Pulmonary artery endothelial cell (primary cell): Measurements from ENCODE around the gene HOXB3. TPM values are rescaled to one million over a fixed set of nuclear protein-coding genes. Genes with fewer than 3 reads are reported as not detected.
"Not testable (repeated sequence)": the region's sequence is repeated elsewhere in the genome, so short reads cannot be mapped to it uniquely, and the experiment has no call there.

Experiments
- DNase-seq: peaks from one replicate; pipeline ENCODE4 v3.0.0-alpha.2; 2011; ENCODE audit warnings: low read depth, low spot score
- total RNA-seq: library from RNA; depleted of rRNA; stranded (reverse); fragments of >200 nt; gene quantifications from 2 replicates; pipeline ENCODE4 v1.2.3, GENCODE V29; 2014

Gene HOXB3
- total RNA-seq, 1 donor from 2014 or later = 6.9 TPM

DNA sequence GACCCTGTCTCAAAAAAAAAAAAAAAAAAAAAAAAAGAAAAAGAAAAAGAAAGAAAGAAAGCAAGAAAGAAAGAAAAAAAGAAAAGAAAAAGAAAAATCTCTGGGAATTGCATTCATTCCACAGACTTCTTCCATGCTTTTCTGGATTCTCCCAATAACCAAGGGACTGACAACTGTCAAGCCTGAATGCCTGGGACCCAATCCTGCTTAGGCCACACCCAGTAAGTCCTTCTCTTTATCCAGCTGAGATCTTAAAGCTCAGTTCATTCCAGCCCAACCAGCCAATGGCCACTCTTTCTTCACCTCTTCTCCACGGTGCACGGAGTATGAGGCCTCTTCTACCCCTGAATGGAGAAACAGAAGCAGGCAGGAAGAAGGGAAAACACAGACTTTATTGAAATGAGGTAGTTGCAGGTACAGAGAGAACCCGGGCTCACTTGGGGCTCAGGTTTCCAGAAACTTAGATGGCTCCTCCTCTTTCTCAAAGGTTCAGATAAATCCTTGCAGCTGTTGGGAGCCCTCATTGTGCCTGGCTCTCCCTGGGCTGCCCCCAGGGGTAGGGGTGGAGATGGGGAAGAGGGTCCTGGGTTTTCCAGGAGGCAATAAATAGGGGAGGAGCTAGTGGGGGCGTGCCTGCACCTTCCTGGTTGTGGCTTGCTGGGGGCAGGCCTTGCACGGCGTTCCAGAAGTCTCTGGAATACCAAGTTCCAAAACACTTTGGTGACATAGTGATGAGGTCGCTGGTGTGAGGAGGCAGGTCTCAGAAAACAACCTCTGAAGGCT is 61.7 kb downstream of the HOXB3 start:
- DNase-seq = no peak

DNA sequence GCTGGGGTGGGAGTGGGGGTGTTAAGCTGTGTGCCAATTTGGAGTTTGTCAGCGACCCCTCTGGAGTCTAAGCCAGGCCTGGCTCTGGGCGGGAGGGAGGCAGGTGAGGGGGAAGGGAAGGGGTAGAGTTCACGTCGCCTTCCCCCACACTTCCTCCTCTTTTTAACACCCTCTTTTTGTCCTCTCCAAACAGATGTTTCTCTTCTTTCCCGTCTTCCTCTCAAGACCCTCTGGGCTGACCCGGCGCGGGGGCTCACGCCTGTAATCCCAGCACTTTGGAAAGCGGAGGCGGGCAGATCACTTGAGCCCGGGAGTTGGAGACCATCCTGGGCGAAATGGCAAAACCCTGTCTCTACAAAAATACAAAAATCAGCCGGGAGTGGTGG is 62.5 kb downstream of the HOXB3 start:
- no peak for DNase-seq

DNA sequence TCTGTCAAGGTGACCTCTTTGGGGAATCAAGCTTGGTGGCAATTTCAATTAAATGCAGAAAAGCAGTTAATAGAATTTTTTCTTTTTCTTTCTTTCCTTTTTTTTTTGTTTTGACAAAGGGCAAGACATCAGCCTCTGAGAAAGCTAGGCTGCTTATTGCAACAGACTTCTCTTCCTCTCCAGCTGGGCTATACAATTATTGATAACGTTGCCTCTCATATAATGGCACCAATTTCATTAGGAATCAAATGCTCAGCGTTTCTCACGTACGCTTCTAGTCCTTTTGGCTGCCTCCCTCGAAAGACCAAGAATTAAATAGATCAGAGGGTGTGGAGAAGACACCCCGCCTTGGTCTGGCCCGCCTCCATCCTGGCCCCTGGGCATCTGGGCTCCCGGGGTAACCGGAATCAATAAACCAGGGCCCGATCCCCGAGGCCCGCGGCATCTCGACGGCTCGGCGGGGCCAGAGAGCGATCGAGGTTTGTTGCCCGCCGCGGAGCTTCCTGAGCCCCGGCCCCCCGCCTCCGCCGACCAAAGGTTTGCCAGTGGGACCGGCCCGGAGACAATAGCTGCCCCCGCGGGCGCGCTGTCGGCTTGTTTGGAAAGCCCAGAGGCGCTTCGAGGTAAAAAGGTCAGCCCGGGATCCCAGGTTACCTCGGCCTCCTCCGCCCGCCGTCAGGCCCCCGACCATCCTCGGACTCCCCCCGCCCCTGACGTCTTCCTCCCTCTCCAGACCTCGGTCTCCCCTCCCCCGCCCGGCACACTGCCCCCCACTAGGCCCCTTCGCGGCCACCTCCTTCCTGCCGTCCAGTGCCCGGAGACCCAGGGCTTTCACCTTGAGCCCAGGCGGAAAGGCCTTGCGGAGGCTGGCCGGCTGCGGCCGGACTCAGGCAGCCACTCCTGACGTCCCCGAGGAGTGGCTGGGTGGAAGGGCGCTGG is 63.2 kb downstream of the HOXB3 start:
- DNase-seq = no peak

DNA sequence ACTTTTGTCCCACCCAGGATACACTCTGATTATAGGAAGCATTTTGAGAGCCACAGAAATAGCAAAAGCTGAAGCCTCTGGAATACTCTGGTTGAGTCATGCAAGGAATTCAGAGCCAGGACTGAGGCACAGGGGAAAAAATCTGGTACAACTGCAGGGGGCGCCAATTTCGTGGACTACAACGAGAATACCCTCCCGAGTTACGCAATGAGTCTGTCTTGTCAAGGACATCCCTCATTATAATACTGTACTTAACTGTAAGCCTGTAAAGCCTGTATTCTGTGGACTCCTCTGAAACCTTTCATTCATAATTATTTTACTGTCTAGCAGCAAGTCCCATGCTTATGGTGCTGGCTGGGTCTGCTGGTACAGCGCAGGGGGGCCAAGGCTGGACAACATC is 67.0 kb downstream of the HOXB3 start:
- DNase-seq = no peak

DNA sequence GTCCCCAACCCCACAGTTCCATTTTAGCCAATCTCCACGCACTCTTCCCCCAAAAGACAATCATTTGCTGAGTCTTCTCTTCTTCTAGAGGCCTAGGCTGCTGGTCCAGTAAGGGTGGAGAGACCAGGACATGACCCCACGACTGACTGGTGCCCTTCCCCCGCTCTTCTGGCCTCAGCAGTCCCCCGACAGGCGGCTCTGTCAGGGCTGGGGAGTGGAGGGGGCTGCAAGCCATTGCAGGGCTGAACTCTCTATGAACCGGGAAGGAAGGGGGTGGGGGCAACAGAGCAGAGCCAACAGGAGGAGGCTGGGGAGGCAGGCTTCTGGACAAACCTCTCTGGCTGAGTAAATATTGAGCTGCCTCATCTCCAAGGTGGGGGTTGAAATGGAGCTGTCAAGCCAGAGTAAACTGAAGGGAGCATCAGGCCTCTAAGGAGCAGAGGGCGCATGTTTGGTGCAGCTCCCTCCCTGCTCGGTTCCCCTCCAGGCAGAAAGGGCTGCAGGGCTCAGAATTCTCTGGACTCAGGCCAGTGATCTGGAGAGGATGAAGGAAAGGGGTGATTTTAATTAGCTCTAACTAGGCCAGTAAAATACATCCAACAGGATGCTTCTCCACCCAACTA is 67.9 kb downstream of the HOXB3 start:
- no peak for DNase-seq

DNA sequence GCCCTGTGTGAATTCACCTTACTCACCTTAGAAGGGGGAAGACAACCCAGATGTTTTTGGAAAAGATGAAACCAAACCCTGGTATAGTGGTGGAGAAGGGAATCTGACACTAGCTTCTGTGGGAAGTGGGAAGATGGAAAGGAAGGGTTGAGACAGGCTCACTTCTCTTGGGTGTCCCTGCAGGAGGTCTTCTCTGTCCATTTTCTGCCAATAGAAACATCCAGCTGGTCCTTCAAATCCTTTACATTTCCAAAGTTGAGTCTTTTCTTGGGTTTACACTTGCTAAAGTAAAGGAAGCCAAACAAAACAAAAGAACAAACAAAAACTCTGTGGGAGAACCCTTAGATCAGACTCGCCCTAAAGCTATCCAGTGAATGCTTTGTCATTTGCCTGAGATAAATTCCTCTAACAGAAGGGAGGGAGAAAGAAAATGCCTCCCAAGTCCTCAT is 69.4 kb downstream of the HOXB3 start:
- DNase-seq = no peak

DNA sequence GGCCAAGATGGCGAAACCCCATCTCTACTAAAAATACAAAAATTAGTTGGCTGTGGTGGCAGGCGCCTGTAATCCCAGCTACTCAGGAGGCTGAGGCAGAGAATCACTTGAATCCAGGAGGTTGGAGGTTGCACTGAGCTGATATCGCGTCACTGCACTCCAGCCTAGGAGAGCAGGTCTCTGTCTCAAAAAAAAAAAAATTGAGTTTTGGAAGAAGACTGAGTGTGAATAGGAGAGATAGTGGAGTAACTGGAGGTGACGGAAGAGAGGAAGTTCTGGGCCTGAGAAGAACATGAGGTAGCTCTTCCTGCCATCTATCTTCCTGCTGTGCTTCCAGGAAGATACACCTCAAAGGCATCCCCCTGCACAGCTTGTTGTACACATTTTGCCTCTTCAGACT is 70.6 kb downstream of the HOXB3 start:
- no peak for DNase-seq

DNA sequence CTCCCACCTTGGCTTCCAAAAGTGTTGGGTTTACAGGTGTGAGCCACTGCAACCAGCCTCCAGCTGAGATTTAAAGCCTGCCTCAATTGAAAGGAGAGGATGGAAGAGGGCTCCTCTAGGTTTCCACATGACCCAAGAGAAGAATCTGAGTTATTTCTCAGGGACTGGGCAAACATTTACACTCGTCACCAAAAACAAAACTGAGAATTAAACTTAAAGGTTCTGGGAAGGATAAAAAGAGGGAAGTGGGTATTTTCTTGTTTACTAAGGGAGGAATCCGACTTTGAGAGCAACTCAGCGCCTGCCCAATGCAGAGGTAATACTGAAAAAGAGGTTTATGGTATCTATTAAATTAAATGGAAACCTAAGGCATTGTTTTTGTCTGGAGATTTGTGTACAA is 72.6 kb downstream of the HOXB3 start:
- no peak for DNase-seq

DNA sequence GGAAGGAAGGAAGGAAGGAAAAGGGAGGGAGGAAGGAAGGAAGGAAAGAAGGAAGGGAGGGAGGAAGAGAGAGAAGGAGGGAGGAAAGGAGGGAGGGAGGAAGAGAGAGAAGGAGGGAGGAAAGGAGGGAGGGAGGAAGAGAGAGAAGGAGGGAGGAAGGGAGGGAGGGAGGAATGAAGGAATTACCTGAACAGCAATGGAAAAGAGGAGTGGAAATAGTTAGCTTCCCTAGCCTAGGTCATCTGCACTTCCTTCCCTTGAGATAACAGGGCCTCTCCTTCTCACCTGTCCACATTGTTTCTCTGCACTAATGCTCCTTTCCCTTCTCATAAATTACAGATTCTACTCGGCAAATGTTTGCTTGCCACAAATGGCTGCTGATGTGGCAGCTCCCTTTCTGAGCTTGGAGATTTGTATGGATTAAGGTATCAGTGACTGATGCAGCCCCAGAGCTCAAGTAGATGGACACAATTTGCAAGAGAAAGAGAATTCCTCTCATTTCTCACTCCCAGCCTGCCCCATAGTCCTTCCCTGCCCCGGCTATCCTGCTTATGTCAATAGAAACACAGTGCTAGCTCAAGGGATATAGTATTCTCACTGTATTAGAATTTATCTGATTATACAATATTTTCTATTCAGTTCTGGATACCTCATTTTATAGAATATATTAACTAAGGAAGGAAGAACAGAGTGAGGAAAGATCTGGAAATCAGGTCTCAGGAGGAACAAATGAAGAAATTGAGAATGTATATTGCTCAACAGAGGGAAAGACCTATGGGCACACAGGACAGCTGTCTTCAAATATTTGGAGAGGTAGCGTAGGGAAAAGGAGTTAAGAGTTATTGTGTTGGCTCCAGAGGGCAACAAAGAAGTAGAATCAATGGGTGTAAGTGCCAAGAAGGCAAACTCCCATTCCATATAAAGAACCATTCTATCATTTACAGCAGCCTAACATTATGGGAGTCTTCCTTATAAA is 73.8 kb downstream of the HOXB3 start:
- no peak for DNase-seq

DNA sequence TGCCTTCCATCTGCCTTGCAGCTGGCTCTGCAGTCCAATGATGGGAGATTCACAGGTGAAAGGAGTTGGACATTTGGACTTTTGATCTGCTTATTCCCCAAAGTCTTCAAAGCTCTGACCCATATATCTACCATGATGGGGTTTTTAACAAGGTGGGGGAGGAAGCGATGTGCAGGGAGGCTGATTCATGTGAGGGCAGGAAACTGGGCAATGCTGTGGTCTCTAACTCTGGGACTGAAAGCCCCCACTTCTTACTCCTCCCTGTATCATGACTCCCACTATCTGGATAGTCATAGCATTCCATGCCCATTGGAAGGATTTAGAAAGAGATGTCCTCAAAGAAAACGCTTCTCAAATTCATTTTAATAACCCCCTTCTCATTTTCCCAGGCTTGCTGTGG is 75.6 kb downstream of the HOXB3 start:
- no peak for DNase-seq

DNA sequence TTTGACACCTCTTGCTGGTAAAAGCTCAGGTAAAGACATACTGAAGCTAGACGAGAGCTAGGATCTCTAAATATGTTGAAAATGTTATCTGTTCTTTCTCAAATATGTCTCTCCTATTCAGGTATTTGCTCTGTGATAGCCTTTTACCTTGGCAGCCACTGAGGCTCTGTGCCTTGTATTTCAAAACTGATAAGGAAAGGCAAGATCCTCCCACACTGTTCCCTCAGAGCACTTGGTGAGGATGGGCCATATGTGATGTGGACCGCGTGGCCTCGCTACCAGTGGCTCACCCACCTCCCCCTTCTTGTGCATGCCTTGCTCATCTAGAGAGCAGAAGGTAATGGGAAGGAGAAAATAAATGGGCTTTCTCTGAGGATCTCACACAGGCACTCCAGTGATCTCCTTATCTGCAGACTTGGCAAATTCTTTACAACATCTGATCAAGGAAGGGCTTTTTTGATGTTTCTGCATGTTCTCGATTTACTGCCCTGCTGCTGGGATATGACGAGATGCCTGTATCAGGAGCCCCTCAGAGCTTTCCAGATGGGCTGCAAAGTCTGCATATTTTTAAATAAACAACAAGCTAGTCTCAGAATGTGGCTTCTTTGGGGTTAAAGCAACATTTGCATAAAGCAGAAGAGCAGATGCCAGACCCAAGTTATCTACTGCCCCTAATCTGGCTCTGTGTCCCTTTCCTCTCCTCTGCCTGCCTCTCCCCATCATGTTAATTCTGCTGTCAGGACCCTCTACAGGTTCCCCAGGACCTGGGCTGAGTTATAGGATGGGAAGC is 76.2 kb downstream of the HOXB3 start:
- DNase-seq = no peak

DNA sequence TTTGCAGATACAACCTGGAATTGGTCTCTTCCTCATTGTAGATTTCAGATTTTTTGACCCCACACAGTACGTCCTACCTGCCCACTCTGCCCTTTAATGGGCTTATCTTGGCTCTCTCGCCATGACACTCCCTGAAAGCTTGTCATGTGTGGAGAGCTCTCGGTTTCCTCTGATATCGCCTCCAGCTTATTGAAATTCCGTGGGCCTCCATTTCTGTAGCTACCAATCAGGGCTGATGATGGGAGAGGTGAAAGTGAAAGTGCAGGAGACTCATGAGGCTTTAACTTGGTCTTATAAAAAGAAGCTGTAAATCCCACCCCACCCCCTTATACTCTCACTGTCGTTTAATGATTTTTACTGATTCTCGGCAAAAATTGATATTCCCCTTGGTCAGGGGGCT is 76.9 kb downstream of the HOXB3 start:
- DNase-seq = no peak

DNA sequence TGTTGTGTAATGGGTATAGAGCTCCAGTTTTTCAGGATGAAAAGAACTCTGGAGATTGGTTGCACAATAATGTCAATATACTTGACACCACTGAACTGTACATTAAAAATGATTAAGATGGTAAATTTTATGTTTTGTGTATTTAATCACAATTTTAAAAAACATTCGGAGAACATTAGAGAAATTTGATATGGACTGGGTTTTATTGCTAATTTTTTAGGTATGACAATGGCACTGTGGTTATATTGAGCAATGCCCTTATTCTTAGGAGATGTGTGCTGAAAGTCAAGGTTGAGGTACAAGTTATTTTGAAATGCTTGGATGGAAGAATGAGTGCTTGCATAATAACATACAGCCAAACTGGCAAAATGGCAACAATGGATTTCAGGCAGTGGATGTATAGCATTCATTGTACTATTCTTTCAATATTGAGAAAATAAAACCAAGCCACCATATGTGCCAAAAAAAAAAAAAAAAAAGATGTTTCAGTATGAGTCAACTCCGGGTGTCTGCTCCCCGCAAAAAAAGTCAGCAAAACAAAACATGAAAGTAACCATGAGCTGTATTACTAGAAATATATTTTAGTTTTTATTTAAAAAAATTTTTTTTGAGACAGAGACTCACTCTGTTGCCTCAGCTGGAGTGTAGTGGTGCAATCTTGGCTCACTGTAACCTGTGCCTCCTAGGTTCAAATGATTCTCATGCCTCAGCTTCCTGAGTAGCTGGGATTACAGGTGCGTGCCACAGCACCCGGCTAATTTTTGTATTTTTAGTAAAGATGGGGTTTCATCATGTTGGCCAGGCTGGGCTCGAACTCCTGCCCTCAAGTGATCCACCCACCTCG is 79.1 kb downstream of the HOXB3 start:
- no peak for DNase-seq

DNA sequence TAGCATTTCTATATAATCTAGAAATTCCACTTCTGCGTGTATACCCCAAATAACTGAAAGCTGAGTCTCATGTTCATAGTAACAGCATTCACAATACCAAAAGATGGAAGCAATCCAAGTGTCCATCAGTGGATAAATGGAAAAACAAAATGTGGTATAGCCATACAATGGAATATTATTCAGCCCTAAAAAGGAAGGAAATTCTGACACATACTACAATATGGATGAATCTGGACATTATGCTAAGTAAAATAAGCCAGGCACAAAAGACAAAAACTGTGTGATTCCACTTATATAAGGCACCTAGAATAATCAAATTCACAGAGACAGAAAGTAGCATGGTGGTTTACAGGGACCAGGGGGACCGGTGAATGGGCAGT is 79.7 kb downstream of the HOXB3 start:
- DNase-seq = no peak

DNA sequence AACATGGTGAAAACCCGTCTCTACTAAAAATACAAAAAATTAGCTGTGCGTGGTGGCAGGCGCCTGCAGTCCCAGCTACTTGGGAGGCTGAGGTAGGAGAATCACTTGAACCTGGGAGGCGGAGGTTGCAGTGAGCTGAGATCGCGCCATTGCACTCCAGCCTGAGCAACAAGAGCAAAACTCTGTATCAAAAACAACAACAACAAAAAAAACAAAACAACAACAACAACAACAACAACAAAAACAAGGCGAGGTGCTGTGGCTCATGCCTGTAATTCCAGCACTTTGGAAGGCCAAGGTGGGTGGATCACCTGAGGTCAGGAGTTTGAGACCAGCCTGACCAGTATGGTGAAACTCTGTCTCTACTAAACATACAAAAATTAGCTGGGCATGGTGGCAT is 80.3 kb downstream of the HOXB3 start:
- DNase-seq = not testable (repeated sequence)

DNA sequence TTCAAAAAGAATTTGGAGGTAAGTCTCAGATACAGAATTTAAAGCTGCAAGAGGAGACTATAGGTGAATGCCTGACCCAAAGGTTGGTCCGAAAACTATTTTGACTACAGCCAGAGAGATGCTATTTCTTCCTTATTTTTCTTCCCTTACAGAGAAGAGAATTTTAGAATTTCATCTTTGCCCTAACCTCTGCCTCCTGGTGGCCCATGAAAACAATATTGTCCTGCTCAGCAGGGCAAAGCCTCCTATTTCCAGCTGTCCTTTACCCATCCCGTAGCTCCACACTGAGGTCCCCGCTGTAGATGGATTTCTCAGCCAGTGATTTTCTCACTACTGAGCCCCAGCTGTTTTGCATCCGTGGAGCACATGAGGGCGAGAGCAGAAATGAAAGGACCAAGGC is 83.8 kb downstream of the HOXB3 start:
- no peak for DNase-seq

DNA sequence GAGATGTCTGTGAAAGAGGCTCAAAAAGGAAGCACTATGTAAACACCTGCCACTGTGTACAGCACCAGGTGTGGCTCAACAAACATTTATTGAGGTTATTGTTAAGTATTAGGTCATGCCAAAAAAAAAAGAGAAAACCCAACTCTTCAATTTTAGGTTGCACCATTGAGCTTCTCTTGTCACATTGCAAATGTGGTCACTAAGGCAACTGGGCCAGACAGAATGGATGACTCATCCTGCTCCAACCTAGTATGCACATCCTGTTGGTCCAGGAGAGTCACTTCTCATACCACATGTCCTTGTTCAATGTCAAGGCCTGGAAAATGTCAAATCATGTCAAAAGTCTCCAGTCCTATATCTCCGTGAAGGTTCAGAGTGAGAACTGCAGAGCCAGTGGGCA is 84.3 kb downstream of the HOXB3 start:
- peak; percentile 63 for DNase-seq

DNA sequence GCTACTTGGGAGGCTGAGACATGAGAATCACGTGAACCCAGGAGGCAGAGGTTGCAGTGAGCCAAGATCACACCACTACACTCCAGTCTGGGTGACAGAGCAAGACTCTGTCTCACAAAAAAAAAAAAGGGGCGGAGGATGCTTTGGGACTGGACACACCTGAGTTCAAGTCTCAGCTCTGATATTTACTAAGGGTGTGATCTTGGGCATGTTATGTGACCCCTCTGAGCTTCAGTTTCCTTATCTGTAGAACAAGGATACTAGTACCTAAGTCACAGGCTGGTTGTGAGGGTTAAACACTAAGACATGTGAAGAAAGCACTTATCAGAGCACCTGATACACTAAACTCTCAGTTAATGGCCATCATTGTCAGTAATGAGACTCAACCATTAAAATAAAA is 85.1 kb downstream of the HOXB3 start:
- DNase-seq = no peak

DNA sequence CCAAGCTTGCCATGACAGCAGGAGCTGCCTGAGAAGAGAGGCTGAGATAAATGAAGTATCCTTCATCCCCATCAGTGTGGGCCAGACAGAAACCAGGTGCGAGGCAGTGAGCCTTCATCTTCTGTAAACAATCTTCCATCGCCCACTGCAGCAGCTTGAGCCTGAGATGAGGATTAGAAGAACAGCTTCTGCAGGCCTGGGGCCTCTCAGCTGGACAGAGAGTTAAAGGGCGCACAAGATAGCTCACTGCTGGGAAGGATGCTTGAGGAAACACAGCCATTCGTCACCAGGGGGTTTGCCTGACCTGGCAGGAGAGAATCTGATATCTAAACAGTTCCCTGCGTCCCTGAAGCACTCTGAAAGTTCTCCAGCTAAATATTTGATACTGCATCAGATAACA is 86.3 kb downstream of the HOXB3 start:
- DNase-seq = no peak
